Hematopoietic multipotent progenitor cell treated with erythropoietin and hydrocortisone succinate and interleukin-3 and kit ligand, for 4 days (in vitro differentiated cells): Measurements from ENCODE around the gene FSD1.
"Not testable (repeated sequence)": the region's sequence is repeated elsewhere in the genome, so short reads cannot be mapped to it uniquely, and the experiment has no call there.

Experiments used
- DNase-seq: peaks from one replicate; pipeline ENCODE4 v3.0.0-alpha.2; 2015

FSD1 gene

GRCh38 chr19:4304538-4305256 lies at the start of gene FSD1:
Gene FSD1, plus strand, starts transcription at chr19:4304598. Its CDS starts 149 bp downstream, at chr19:4304747.
- DNase-seq, result peak; percentile 86

GRCh38 chr19:4256563-4256962 lies 47.8 kb upstream of the FSD1 start:
- peak; percentile 44 for DNase-seq

GRCh38 chr19:4257025-4257424 lies 47.4 kb upstream of the FSD1 start:
- no peak for DNase-seq

- no peak for DNase-seq
These were observed 46.2 kb upstream of the FSD1 start for GRCh38 chr19:4258181-4258580.

GRCh38 chr19:4260613-4261191 lies 43.7 kb upstream of the FSD1 start:
- DNase-seq, result peak; percentile 41

GRCh38 chr19:4264812-4265211 lies 39.6 kb upstream of the FSD1 start:
- DNase-seq, result peak; percentile 35

GRCh38 chr19:4266253-4267000 lies 38.0 kb upstream of the FSD1 start:
- DNase-seq, result no peak

- peak; percentile 86 for DNase-seq
These were observed 37.1 kb upstream of the FSD1 start for GRCh38 chr19:4267101-4267900.

- no peak for DNase-seq
These were observed 36.2 kb upstream of the FSD1 start for GRCh38 chr19:4267901-4268815.

GRCh38 chr19:4268816-4269430 lies 35.5 kb upstream of the FSD1 start:
- DNase-seq, result no peak

- no peak for DNase-seq
These were observed 31.5 kb upstream of the FSD1 start for GRCh38 chr19:4272894-4273293.

GRCh38 chr19:4274321-4274686 lies 30.1 kb upstream of the FSD1 start:
- not testable (repeated sequence) for DNase-seq

GRCh38 chr19:4277191-4277696 lies 27.2 kb upstream of the FSD1 start:
- DNase-seq, result no peak

- DNase-seq, result no peak
These were observed 26.4 kb upstream of the FSD1 start for GRCh38 chr19:4278010-4278409.

- peak; percentile 61 for DNase-seq
These were observed 25.8 kb upstream of the FSD1 start, which contains the start of gene SHD for GRCh38 chr19:4278419-4279266. Gene SHD, plus strand, starts transcription at chr19:4279266. Its CDS starts 798 bp downstream, at chr19:4280064.

GRCh38 chr19:4279267-4279529 lies 25.2 kb upstream of the FSD1 start:
- DNase-seq, result no peak

GRCh38 chr19:4279530-4280422 lies 24.6 kb upstream of the FSD1 start:
- no peak for DNase-seq

- peak; percentile 59 for DNase-seq
These were observed 20.0 kb upstream of the FSD1 start for GRCh38 chr19:4284176-4284958.

- no peak for DNase-seq
These were observed 19.4 kb upstream of the FSD1 start for GRCh38 chr19:4284974-4285373.
